HK-2 (cell line): ENCODE measurements around the gene UTF1.
"Not testable (repeated sequence)": the region's sequence is repeated elsewhere in the genome, so short reads cannot be mapped to it uniquely, and the experiment has no call there.

Experiments used
- DNase-seq: peaks from one replicate; pipeline ENCODE4 v3.0.0-alpha.2; 2018; ENCODE audit not compliant: unreplicated experiment

The UTF1 gene

DNA sequence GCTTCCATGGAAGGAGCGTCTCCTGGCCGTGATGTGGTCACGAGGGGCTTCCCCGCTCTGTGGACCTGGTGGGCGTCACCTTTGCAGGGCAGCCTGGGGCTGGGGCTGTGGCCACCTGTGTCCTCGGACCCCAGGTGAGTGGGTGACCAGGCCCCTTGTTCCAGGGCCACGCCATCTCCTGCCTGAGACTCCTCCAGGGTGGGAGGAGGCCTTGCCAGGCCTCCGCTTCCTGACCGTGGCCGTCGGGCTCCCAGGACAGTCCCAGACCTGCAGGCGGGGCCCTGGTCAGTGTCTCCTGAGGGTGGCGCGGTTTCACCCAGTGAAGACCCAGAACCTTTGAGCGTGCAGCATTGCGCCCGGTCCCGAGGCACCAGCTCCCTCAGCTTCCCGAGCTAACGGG, 20.4 kb upstream of the UTF1 start:
- no peak for DNase-seq

DNA sequence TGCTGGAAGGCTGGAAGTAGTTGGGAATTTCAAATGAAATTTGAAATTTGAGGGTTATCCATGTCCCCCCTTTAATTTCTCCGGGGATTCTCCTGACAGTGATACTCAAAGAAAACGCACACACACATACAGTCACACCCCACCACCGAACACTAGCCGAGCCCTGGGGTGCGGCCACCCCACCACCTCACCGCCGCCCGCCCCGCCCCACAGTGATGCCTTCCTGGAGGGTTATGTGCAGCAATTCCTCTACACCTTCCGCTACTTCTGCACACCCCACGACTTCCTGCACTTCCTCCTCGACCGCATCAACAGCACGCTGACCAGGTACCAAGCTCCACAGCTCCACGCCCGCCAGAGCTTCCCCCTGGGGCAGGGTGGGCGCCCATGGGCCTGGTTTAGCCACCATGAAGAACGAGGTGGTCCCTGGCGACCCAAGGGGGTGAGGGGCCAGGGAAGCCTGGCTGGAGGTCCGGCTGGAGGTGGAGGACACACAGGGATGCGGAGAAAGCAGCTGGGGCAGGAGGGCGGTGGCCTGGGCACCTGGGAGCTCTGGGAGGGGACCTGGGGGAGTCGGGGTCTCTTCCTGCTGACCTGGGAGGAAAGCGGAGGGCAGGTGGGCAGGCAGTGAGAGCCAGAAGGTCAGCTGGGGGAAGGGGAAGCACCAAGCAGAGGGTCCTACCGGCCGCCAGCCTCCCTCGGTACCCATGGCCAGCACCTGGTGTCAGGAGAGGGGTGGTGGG, 19.4 kb upstream of the UTF1 start:
- DNase-seq = no peak

DNA sequence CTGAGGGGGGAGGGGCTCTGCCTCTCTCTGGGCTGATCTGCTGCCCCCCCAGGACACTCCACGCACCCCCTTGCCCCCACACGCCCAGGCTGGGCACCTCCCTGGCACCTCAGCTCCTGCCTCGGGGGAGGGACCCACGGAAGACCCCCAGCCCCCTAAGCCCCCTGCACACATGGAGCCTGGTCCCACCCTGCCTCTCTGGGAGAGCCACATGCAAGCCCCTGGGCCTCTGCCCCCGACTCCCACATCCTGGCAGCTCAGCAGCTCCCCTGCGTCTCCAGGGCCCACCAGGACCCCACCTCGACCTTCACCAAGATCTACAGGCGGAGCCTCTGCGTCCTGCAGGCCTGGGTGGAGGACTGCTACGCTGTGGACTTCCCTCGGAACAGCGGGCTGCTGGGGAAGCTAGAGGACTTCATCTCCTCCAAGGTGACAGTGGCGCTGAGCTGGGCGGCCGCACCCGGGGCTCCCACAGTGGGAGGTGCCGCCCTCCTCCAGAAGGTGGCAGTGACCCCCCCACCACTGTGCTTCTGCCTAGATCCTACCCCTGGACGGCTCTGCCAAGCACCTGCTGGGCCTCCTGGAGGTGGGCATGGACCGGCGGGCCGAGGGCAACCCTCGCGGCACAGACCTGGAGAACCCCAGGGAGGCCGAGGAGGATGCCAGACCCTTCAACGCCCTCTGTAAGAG, 18.7 kb upstream of the UTF1 start:
- no peak for DNase-seq

DNA sequence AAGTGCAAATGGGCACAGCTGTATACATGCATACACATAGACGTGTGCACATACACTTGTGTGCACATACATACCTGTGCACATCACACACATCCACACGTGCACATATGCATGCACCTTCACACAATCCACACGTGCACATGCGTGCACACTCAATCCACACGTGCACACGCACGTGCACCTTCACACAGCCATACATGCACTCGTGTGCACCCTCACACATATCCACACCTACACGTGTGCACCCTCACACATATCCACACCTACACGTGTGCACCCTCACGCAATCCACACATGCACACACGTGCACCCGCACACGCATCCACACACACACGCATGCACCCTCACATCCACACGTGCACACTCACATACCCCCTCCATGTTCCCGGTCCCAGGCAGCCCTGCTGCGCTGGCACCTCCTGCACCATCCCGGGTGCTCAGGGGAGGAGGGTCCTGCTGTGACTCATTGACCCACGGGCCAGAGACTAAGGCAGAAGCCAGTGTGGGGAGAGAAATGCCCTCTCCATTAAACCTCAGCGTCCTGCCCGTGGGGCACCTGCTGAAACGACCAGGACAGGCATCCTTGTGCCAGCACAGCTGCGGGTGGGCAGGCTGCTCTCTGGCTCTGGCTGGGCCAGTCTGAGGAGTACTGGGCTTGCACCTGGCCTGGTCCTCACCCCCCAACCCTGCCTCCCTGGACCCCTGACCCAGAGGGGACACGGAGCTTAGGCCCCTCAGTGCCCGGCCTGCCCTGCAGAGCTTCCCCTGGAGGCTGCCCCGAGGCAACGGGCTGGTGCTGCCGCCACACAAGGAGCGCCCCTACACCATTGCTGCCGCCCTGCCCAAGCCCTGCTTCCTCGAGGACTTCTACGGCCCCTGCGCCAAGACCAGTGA, 17.8 kb upstream of the UTF1 start:
- DNase-seq = no peak

DNA sequence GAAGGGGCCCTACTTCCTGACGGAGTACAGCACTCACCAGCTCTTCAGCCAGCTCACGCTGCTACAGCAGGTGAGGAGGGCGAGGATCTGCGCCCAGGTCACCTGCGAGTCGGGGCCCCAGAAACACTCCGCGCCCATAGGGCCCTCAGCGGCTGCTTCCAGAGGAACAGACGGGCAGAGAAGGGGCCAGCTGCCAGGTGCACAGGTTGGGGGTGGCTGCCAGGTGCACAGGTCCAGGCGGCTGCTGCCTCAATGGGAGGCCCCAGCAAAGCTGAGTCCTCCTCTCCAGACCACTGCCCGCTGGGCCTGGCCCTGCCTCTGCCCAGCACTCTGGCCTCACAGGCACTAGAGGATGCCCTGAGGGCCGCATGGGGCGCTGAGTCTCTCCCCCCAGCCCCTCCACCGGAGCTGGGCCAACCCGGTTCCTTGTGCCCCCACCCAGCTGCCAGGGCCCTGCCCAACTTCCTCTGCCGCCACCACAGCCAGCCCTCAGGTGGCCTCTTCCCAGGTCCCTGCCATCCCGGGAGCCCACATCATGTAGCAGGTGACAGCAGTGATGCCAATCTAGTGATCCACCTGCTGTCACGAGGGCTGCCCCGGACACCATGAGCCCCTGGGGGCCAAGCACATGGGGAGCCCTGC, 17.0 kb upstream of the UTF1 start:
- DNase-seq = no peak

DNA sequence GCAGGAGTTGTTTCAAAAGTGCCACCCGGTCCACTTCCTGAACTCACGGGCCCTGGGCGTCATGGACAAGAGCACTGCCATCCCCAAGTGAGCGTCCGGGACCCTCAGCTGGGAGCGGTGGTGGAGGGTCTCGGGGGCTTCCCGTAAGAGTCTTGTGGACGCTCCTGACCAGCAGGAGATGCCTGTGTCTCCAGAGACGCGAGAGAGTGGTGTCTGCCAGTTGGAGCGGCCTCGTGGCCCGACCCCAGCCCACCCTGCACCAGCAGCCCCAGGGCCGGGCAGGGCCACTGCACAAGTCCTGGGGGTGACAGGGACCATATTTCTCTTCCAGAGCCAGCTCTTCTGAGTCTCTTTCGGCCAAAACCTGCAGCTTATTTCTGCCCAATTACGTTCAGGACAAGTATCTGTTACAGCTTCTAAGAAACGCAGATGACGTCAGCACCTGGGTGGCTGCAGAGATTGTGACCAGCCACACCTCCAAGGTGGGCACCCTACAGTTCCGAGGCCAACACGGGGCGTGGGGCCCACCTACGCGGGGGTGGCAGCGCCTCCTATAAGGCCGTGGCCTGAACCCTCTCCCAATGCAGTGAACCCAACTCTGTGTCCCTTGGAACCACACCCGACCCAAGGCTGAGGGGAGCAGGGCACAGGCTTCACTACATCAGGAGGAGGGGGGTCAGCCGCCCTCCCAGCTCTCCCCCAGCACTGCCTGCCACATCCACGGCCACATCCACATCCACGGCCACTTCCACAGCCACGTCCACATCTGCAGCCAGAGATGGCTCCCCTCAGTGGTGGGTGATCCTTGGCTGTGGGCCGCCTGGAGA, 16.2 kb upstream of the UTF1 start:
- no peak for DNase-seq

DNA sequence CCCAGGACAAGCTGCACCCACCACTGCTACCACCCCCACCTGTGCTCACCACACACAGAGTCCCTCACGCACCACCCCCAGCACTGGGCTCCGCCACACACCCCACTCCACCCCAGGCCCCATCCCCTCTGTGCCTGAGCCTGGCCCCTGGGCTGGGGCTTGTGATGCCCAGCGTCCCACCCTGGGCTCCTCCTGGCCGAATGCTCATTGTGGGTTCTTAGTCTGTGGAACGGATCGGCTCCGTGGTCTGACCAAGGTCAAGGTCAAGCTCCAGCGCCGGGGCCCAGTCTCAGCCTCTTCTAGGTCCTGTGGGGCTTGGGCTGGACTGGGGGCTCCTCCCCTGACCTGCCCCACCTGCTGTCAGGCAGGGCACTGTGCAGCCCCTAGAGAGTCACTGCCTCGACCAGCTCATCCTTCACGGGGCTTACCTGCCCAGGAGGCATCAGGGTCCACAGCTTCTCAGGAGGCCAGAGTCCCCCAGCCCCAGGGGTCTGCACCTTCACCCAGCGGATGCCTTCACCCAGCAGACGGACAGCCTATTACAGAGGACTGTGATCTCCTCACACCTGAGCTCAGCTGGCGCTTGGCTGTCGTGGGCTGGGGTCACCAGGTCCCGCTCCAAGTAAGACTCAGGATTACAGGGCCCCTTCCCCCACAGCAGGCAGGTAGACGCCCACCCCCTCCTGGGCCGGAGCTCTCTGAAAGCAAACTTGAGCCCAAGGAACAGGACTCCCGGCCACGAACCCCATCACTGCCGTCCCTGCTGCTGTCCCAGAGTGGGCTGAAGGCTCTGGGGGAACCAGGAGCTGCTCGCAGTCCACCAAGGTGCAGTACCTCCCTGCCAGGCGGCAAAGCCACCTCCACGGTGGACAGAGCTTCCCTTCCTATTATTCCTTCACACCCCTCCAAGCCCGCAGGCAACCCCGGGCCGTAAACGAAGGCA, 15.3 kb upstream of the UTF1 start:
- DNase-seq = no peak

DNA sequence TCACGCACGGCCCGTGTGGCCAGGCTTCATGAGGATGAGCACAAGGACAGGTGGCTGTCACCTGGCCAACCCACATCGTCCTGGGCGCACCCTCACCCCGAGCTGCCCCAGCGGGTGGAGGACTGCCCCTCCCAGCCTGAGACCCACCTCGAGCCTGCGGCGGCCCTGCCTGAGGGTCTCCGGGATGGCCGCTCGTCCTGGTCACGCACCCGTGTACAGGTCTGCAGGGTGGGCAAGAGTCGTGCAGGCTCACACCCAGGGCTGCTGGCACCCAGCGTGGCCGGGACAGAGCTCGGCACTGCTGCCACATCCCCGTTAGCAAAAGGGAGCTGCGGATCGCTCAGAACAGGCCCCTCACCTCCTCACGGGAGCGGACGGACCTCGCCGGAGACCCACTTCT, 14.4 kb upstream of the UTF1 start:
- no peak for DNase-seq

DNA sequence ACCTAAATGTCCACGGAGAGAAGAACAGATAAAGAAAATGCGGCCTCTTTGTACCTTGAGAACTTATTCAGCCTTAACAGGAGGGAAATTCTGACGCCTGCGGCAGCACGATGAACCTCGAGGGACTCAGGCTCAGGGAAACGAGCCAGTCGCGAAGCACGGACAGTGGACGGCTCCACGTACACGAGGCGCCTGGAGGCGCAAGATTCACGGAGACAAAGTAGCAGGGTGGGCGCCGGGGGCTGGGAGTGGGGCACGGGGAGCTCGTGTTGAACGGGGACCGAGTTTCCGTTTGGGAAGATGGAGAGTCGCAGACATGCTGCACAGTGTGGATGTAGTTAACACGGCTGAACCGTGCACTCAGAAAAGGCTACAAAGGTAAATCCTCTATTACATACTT, 13.2 kb upstream of the UTF1 start:
- DNase-seq = no peak

DNA sequence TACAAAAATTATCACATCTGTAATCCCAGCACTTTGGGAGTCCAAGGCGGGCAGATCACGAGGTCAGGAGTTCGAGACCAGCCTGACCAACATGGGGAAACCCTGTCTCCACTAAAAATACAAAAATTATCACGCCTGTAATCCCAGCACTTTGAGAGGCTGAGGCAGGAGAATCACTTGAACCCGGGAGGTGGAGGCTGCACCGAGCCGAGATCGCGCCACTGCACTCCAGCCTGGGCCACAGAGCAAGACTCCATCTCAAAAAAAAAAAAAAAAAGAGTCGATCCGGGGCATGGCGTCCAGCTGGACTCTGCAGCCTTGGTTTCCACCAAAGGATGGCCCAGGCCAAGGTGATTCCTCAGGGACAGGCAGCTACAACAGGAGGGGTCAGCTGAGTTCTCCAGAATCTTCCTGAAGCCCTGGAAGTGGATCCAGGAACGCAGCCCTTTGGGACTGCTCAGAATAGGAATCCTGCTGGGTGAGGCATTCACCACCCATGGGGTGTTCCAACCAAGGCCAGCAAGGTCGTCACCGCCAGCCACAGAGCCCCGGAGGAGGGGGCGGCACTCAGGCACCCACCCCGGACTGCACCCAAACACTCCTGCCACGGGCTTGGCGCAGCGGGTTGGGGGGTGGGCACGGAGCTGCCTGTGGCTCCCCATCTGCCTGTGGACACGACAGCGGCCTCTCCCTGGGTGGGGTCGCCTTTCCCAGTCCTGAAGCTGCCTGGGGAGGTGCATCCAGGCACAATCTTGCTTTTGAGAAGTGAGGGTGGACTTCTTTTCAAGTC, 12.0 kb upstream of the UTF1 start:
- no peak for DNase-seq

DNA sequence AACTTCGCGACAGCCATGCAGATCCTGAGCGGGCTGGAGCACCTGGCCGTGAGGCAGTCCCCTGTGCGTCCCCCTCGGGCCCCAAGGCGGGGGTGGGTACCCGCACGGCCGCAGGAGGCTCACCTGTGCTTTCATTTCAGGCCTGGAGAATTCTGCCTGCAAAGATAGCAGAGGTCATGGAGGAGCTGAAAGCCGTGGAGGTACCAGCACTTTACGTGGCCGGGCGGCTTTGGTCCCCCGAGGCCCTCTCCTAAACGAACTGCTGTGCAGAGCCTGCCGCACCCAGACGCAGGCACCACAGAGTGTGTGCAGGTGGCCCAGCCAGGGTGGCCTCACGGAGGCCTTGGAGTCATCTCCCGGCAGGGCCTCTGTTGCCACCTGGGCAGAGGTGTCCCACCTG, 11.1 kb upstream of the UTF1 start:
- no peak for DNase-seq

DNA sequence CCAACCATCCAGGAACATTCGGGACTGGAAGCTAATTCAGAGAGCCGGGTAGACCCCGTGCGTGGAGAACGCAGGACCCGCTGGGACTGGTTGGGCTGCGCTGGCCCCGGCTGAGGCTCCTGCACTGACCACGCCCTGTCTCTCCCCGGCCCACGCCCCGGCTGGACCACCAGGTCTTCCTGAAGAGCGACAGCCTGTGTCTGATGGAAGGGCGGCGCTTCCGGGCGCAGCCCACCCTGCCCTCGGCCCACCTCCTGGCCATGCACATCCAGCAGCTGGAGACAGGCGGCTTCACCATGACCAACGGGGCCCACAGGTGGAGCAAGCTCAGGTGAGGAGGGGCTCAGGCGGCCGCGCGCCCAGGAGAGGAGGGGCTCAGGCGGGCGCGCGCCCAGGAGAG, 10.2 kb upstream of the UTF1 start:
- DNase-seq = no peak

DNA sequence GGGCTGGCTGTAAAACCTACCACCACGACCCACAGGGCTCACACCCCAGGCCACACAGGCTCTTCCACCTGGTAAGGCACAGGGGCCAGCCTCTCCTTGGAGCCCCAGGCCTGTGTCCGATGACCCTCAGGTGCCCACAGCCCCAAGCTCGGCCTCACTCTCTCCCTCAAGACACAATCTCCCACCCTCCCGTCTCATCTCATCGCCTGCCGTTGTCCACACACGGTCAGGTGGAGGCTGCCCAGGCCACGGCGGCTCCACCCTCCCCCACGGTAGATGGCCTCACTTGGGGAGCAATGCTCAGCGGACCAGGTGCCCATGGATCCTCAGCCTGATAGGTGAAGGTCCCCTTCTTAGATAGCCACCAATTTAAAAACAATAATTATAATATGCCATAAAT, 8.7 kb upstream of the UTF1 start:
- no peak for DNase-seq

DNA sequence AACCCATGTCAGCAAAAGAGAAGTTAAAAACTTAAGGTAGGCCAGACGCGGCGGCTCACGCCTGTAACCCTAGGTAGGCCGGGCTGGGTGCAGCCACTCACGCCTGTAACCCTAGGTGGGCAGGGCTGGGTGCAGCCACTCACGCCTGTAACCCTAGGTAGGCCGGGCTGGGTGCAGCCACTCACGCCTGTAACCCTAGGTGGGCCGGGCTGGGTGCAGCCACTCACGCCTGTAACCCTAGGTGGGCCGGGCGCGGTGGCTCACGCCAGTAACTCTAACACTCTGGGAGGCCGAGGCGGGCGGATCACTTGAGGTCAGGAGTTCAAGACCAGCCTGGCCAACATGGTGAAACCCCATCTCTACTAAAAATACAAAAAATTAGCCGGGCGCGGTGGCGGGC, 8.3 kb upstream of the UTF1 start:
- not testable (repeated sequence) for DNase-seq

DNA sequence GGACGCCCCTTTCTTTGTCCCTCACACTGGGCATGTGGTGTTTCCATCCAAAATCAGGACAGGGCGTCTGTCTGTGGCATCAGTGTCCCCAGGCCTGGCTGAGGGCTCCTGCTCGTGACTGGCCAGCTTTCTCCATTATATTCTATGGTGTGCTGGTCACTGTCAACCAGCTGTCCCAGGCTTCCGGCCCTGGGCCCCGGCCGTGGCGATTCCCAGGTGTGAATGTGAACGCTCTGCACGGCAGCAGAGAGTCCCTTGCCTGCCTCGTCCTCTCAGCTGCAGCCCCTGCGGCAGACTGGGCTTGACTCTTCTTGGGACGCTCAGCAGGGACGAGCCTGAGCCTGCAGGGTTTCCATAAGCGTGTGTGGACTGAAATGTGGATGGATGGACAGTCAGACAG, 5.9 kb upstream of the UTF1 start:
- no peak for DNase-seq

DNA sequence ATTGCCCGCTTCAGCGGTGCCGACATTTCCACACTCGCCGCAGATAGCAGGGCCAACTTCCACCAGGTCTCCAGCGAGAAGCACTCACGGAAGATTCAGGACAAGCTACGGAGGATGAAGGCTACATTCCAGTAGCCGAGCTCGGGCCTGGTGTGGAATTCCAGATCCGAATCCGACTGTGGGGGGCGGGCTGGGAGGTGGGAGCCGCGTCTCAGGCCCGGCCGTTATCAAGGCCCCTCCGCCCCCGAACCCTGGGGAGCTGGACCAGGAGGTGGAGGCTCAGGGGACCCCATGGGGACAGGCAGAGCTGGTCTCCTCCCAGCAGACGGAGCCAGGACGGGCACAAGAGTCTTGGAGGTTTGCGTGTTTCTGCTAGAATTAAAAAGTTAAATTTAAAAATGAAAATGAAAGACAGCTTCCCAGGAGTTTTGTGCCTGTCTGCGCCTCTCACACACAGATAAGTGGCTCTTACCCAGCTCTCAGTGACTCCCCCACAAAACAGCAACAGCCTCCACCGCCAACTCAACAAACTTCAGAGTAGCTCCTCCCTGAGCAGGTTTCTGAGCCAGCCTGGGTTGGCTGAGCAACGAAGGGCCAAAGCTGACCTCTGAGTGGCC, 5.2 kb upstream of the UTF1 start:
- DNase-seq = no peak

DNA sequence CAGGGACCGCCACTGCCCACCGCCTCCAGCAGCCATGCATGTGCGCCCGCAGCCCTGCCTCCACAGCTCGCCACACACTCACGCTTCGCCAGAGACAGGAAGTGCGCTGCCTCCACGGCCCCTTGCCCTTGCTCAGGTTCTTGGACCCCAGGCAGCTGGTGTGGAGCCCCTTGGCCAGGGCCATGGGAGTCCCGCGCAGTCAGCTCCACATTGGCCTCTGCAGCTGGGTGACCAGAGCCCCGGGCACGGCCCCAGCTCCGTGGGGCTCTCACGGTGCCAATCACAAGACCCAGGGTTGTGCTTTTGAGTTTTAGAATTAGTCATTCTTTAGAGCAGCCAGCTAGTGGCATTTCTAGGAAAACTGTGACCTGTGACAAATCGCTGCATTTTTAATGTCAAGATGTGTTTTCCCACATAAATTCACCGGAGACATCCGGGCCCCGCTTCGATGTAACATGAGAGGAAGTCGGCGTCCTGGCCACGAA, 4.3 kb upstream of the UTF1 start:
- DNase-seq = peak; percentile 33

DNA sequence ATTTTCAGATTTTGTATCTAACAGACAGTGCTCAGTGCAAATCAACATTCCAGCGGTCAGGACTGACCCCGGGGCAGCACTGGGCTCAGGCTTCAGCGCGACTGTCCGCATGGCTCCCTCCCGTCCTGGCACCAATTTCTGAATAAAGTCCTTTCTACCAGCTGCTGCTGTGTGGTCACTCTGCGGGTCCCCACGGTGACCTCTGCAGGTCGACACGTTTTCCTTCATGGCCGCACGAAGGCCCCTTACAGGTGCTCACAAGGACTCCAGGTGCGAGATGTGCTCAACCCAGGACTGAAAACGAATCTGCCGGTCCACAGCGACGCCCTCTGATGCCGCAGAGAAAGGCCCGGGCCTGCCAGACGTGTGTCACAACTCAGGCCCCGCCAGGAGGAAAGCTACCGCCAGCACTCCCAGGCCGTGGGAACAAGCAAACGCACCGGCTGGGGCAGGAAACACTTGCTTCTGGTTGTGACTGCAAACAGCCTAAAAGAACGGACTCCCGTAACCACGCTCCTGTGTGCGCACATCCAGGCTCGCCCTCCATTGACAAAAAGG, 3.7 kb upstream of the UTF1 start:
- DNase-seq = no peak
